ENCODE results near the gene SP7. TPM values are rescaled to one million over a fixed set of nuclear protein-coding genes. Genes with fewer than 3 reads are reported as not detected.

The SP7 gene
- total and polyA plus RNA-seq, 12 donors, result not detected

DNA sequence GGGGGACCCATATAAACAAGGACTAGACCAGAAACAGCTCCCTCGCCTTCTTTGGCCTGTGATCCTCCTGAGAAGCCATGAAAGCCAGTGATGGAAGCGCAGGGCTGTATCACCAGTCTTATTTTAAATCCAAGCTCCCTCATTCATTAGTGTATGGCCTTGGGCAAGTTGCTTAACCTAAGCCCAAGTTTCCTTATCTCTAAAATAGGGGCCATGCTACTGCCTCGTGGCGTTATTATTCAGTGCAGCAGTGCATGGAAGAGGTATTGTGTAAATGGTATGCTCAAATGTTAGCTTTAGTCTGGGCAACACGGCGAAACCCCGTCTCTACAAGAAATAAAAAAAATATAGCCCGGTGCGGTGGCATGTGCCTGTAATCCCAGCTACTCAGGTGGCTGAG lies 58.2 kb downstream of the SP7 start:
- Histone ChIP-seq H3K4me1 (no peaks in the 10 kb centered on the region), H3K4me3 (no peak overlapping the region), H3K27me3 (no peaks in the 10 kb centered on the region), H3K36me3 (peaks cover 0 to 68% (median 0%) of the 10 kb centered on the region in 9 donors), H3K27ac (no peak overlapping the region), H3K9me3 (no peaks in the 10 kb centered on the region)
- no peak for DNase-seq
- WGBS, 2 donors, result 96% methylated on average over 9 of the region's 9 CpGs
- no peak for ATAC-seq
- intact Hi-C loops (cut with DNase I), result no loop called here
- TF ChIP-seq, protein P1, sequence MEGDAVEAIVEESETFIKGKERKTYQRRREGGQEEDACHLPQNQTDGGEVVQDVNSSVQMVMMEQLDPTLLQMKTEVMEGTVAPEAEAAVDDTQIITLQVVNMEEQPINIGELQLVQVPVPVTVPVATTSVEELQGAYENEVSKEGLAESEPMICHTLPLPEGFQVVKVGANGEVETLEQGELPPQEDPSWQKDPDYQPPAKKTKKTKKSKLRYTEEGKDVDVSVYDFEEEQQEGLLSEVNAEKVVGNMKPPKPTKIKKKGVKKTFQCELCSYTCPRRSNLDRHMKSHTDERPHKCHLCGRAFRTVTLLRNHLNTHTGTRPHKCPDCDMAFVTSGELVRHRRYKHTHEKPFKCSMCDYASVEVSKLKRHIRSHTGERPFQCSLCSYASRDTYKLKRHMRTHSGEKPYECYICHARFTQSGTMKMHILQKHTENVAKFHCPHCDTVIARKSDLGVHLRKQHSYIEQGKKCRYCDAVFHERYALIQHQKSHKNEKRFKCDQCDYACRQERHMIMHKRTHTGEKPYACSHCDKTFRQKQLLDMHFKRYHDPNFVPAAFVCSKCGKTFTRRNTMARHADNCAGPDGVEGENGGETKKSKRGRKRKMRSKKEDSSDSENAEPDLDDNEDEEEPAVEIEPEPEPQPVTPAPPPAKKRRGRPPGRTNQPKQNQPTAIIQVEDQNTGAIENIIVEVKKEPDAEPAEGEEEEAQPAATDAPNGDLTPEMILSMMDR (IDR thresholded peaks at IDR 0.05), result no peak

Other genes with a start within 250 kb of the SP7 start
- 10 to 100 TPM; 27.0 to 75.6 (median 37.7) TPM for gene IGFBP6, start 238.7 kb downstream of the SP7 start, total RNA-seq
- 100 to 1,000 TPM in 1 of 2 donors, 10 to 100 TPM in 1; 61.5 to 182 TPM for gene IGFBP6, start 238.7 kb downstream of the SP7 start, polyA plus RNA-seq
- not detected for gene SOAT2, start 232.9 kb downstream of the SP7 start, total RNA-seq
- under 1 TPM in 1 of 2 donors, not detected in 1; 0.03 TPM for gene SOAT2, start 232.9 kb downstream of the SP7 start, polyA plus RNA-seq
- gene ZNF740, start 155.6 kb downstream of the SP7 start, total RNA-seq, result 10 to 100 TPM; 13.8 to 28.9 (median 20.4) TPM
- 1 to 10 TPM; 2.7 to 8.2 TPM for gene ZNF740, start 155.6 kb downstream of the SP7 start, polyA plus RNA-seq
- gene CSAD, start 155.4 kb downstream of the SP7 start, total RNA-seq, result 10 to 100 TPM in 3 of 10 donors, 1 to 10 TPM in 7; 8.3 to 15.1 (median 9.5) TPM
- 10 to 100 TPM in 1 of 2 donors, 1 to 10 TPM in 1; 8.0 to 76.4 TPM for gene CSAD, start 155.4 kb downstream of the SP7 start, polyA plus RNA-seq
- gene ITGB7, start 129.1 kb downstream of the SP7 start, total RNA-seq, result 1 to 10 TPM in 7 of 10 donors, under 1 TPM in 3; 0.56 to 8.4 (median 1.1) TPM
- under 1 TPM; 0.55 to 0.73 TPM for gene ITGB7, start 129.1 kb downstream of the SP7 start, polyA plus RNA-seq
- gene RARG, start 104.1 kb downstream of the SP7 start, total RNA-seq, result 10 to 100 TPM in 8 of 10 donors, 1 to 10 TPM in 2; 7.0 to 21.7 (median 13.9) TPM
- gene RARG, start 104.1 kb downstream of the SP7 start, polyA plus RNA-seq, result 10 to 100 TPM in 1 of 2 donors, 1 to 10 TPM in 1; 7.8 to 11.7 TPM
- 1 to 10 TPM in 2 of 10 donors, under 1 TPM in 8; 0.04 to 3.1 (median 0.36) TPM for gene ESPL1, start 68.1 kb downstream of the SP7 start, total RNA-seq
- gene ESPL1, start 68.1 kb downstream of the SP7 start, polyA plus RNA-seq, result under 1 TPM; 0.13 to 0.29 TPM
- 100 to 1,000 TPM; 307 to 413 (median 339) TPM for gene PFDN5, start 40.8 kb downstream of the SP7 start, total RNA-seq
- gene PFDN5, start 40.8 kb downstream of the SP7 start, polyA plus RNA-seq, result 1,000 to 10,000 TPM in 1 of 2 donors, 100 to 1,000 TPM in 1; 658 to 1,216 TPM
- 10 to 100 TPM; 26.8 to 40.1 (median 36.0) TPM for gene MYG1, start 36.7 kb downstream of the SP7 start, total RNA-seq
- 100 to 1,000 TPM in 1 of 2 donors, 10 to 100 TPM in 1; 69.4 to 115 TPM for gene MYG1, start 36.7 kb downstream of the SP7 start, polyA plus RNA-seq
- gene AAAS, start 14.7 kb downstream of the SP7 start, total RNA-seq, result 10 to 100 TPM; 33.5 to 42.2 (median 34.9) TPM
- 10 to 100 TPM; 33.9 to 52.8 TPM for gene AAAS, start 14.7 kb downstream of the SP7 start, polyA plus RNA-seq
- gene SP1, start 43.8 kb upstream of the SP7 start, total RNA-seq, result 10 to 100 TPM; 27.2 to 42.4 (median 32.3) TPM
- 1 to 10 TPM; 7.8 to 8.8 TPM for gene SP1, start 43.8 kb upstream of the SP7 start, polyA plus RNA-seq
- gene AMHR2, start 87.5 kb upstream of the SP7 start, total RNA-seq, result under 1 TPM in 5 of 10 donors, not detected in 5; 0.24 to 0.94 (median 0.64) TPM
- gene AMHR2, start 87.5 kb upstream of the SP7 start, polyA plus RNA-seq, result not detected
- gene PRR13, start 105.4 kb upstream of the SP7 start, total RNA-seq, result 10 to 100 TPM; 28.6 to 70.0 (median 55.4) TPM
- 100 to 1,000 TPM in 1 of 2 donors, 10 to 100 TPM in 1; 40.4 to 122 TPM for gene PRR13, start 105.4 kb upstream of the SP7 start, polyA plus RNA-seq
- 100 to 1,000 TPM; 492 to 579 (median 559) TPM for gene PCBP2, start 115.7 kb upstream of the SP7 start, total RNA-seq
- gene PCBP2, start 115.7 kb upstream of the SP7 start, polyA plus RNA-seq, result 100 to 1,000 TPM; 281 to 288 TPM
- 10 to 100 TPM in 1 of 10 donors, 1 to 10 TPM in 9; 2.9 to 10.1 (median 4.3) TPM for gene MAP3K12, start 163.1 kb upstream of the SP7 start, total RNA-seq
- gene MAP3K12, start 163.1 kb upstream of the SP7 start, polyA plus RNA-seq, result 10 to 100 TPM in 1 of 2 donors, 1 to 10 TPM in 1; 6.5 to 19.4 TPM
- 10 to 100 TPM in 7 of 10 donors, 1 to 10 TPM in 3; 7.0 to 13.7 (median 11.0) TPM for gene TARBP2, start 164.9 kb upstream of the SP7 start, total RNA-seq
- 10 to 100 TPM; 17.6 to 21.2 TPM for gene TARBP2, start 164.9 kb upstream of the SP7 start, polyA plus RNA-seq
- gene NPFF, start 171.1 kb upstream of the SP7 start, total RNA-seq, result not detected
- gene NPFF, start 171.1 kb upstream of the SP7 start, polyA plus RNA-seq, result not detected